ENCODE measurements around the gene ZNF462. TPM values are rescaled to one million over a fixed set of nuclear protein-coding genes. Genes with fewer than 3 reads are reported as not detected.

Gene ZNF462
- total and polyA plus RNA-seq, 2 of the 4 experiments (the other 2 are of a cell fraction), result 6.1 to 18.8 TPM

- intact Hi-C loops (cut with micrococcal nuclease) (no loop called here), dilution Hi-C loops (cut with HindIII; ENCODE audit: low sequenced_read_pairs, unreplicated experiment) (no loop called here), in situ Hi-C loops (cut with MboI; ENCODE audit: low sequenced_read_pairs) (loop anchor here (25.0 kb wide), 2 partner anchors 406 to 856 kb away; partner anchors contain the start of gene RAD23B)
- no TSS peak for BruUV-seq (replicated peaks)
- DNase-seq (peak; percentile 82), ATAC-seq (ENCODE audit: low read depth) (no peak)
- H2BK5ac ChIP-seq (ENCODE audit: low read depth, low read length, poor library complexity, severe bottlenecking), result no peak overlapping the region
- H3K18ac ChIP-seq (ENCODE audit: low read depth, low read length), result no peak overlapping the region
- H3K9ac ChIP-seq (ENCODE audit: low read depth, low read length), result no peak overlapping the region
- H3K4me1 ChIP-seq (ENCODE audit: control insufficient read depth, insufficient read depth, low read length), result peaks cover 28% of the 10 kb centered on the region
- 0 out of 2 replicates have a peak overlapping the region, but pooled peaks have one; percentile 17 for H3K14ac ChIP-seq (replicated peaks; ENCODE audit: low read depth, low read length)
- H3K27ac ChIP-seq (ENCODE audit: insufficient read depth, low read length), result no peak overlapping the region
- H3K23ac ChIP-seq (ENCODE audit: low read depth, low read length), result no peak overlapping the region
- peak overlapping the region; percentile 6 for H2AFZ ChIP-seq (replicated peaks; ENCODE audit: low read length, poor library complexity)
- H2BK120ac ChIP-seq (ENCODE audit: low read depth, low read length), result 0 out of 2 replicates have a peak overlapping the region, but pooled peaks have one; percentile 9
- H3K4ac ChIP-seq (ENCODE audit: low read depth, low read length), result peak overlapping the region; percentile 3; the same call in 1 of the 2 replicates
- no peak overlapping the region for H3K4me3 ChIP-seq (ENCODE audit: insufficient read depth, low read depth, low read length)
- H2BK15ac ChIP-seq (ENCODE audit: low read depth, low read length), result peak overlapping the region; percentile 80; the same call in 1 of the 3 replicates
- POLR2A ChIA-PET (ENCODE audit: unreplicated experiment), result no interaction called here
- CTCF ChIA-PET, result no interaction called here
- no peak overlapping the region for H2BK20ac ChIP-seq (ENCODE audit: low read depth, low read length)
- no peak overlapping the region for H2AK9ac ChIP-seq (replicated peaks; ENCODE audit: low read depth, low read length, poor library complexity)
- peaks cover 41 to 65% of the 10 kb centered on the region in 2 experiments for H3K79me1 ChIP-seq (ENCODE audit: low read depth in 1 of 2, low read length in 2 of 2)
- no peak overlapping the region for H3K56ac ChIP-seq (ENCODE audit: extremely low read depth, insufficient read depth, low read length)
- peak overlapping the region; percentile 41 for H2AK5ac ChIP-seq (ENCODE audit: low read depth, low read length)
- no peak overlapping the region for H4K8ac ChIP-seq (ENCODE audit: low read depth in 2 of 2, low read length in 2 of 2)
- H4K91ac ChIP-seq (ENCODE audit: insufficient read depth, low read depth, low read length), result no peak overlapping the region
- peaks cover 15% of the 10 kb centered on the region for H3K9me1 ChIP-seq (ENCODE audit: insufficient read depth, low read length)
- H3K36me3 ChIP-seq (ENCODE audit: control insufficient read depth, insufficient read depth, low read length), result no peaks in the 10 kb centered on the region
- TF ChIP-seq CHD1 (IDR thresholded peaks at IDR 0.05; ENCODE audit: low read depth, low read length) (no peak), POLR2A (IDR thresholded peaks at IDR 0.05; ENCODE audit: low read depth, low read length) (no peak), CEBPB (IDR thresholded peaks at IDR 0.05; ENCODE audit: low read depth, low read length) (no peak), ELK1 (IDR thresholded peaks at IDR 0.05; ENCODE audit: borderline replicate concordance, low read depth, low read length) (no peak), BHLHE40 (IDR thresholded peaks at IDR 0.05; ENCODE audit: low read depth, low read length) (no peak)
- H3K4me2 ChIP-seq (ENCODE audit: low read depth, low read length), result no peak overlapping the region
- no peak overlapping the region for H4K5ac ChIP-seq (ENCODE audit: low read depth, low read length)
- no peaks in the 10 kb centered on the region for H3K27me3 ChIP-seq (ENCODE audit: control insufficient read depth, insufficient read depth, low read length)
- WGBS, 2 experiments (ENCODE audit: extremely low coverage in 2 of 2, insufficient read length in 1 of 2), result 36% methylated on average over 3 of the region's 6 CpGs; no CpG with 5 or more reads in 1 of the 2 experiments
- peaks cover 5% of the 10 kb centered on the region for H4K20me1 ChIP-seq (ENCODE audit: insufficient read depth, low read length)
- no peaks in the 10 kb centered on the region for H3K9me3 ChIP-seq (ENCODE audit: control insufficient read depth, insufficient read depth, low read length)
Measured at GRCh38 chr9:106880863-106881262, 17.9 kb downstream of the ZNF462 start.
